Mammary microvascular endothelial cell (primary cell): ENCODE results near the gene KRTAP26-1. TPM values are rescaled to one million over a fixed set of nuclear protein-coding genes. Genes with fewer than 3 reads are reported as not detected.

Source experiments
- total RNA-seq: library from RNA; depleted of rRNA; stranded (reverse); fragments of >200 nt; gene quantifications from 2 replicates; pipeline ENCODE4 v1.2.3, GENCODE V29; 2015

The KRTAP26-1 gene, protein sequence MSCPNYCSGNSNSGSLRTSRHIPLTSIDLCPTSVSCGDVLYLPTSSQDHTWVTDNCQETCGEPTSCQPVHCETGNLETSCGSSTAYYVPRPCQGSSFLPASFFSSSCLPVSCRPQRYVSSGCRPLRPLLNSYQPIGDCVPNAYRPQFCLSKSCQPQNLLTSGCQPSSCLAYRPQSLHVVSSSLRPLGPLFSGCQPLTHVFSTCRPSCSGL
- not detected in 2 replicates for total RNA-seq

DNA sequence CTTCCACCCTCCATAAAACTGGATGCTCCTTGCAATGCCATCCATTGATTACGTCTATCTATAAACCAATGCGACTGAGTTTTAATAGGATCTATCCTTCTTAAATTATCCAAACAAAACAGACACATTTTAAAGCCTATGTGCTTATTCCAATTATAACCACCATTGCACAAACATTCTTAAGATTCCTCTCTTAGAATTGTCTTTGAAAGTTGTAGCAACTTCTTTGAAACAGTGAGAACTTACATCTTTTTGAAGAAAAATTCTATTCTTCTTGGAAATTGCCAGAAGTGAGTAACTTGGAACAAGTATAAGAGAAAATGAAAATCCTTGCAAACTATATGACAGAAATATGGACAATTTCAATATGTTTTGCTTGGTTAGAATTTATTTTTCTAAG is at the start of gene KRTAP26-1:
Gene KRTAP26-1, minus strand, starts transcription at position 101 of the 400 bp plus-strand sequence. CDS start 280 bp downstream, outside the sequence.

DNA sequence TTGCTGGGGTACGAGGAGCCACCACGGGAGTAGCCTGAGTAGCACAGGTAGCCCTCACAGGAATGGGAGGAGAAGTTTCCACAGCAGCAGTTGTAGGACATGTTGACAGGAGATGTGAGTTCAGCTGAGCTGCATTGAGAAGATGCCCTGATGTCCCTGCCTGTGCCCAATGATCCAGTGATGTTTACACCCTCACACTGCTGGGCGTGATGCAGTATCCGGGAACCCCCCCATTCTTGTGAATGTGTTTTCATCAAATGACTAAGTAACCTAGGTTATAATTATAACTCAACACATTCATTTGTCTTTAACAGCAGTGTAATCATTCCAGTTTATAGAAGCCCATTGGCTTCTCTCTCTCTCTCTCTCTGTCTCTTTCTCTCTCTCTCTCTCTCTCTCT is 28.4 kb upstream of the KRTAP26-1 start, which contains the start of gene KRTAP23-1:
Gene KRTAP23-1, minus strand, starts transcription at position 101 of the 400 bp plus-strand sequence. Its CDS starts 0 bp downstream, at position 101.

DNA sequence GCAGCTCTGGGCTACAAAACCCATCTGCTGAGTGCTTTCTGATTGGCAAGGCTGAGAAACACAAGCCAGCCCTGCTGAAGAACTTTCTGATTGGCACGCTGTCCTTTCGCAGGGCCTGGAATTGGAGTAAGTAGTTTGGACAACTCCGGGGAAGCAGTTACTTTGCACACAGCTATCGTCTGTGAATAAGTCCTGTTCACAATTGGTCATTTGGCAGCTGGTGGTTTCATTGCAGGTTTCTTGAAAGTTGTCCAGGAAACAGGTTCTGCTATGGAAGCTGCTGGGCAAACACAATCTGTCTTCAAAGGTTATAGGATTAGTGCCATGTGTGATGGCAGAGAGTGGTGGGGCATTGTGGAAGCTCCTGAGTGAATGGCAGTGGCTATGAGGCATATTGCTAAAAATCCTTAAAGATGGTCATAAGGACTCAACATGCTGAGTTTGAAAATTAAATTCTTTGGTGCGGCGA is 17.2 kb upstream of the KRTAP26-1 start, which contains the start of gene KRTAP27-1:
Gene KRTAP27-1, minus strand, starts transcription at position 419 of the 469 bp plus-strand sequence. Its CDS starts 26 bp downstream, at position 393.

DNA sequence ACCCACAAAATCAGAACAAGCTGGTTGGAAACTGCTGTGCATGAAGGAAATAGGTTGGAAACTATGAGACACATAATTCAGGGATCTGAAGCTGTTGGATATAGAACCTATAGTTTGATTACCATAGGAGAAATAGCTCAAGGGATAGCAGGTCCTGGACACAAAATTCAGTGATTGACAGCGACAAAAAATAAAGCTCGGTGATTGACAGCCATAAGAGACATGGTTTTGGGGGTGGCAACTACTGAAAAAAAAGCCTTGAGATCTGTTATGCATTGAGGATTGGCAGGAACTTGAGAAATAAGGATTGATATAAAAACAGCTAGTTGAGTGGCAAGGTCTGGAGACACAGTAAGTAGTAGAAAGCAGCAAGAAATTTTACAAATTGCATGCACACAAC is 30.9 kb downstream of the KRTAP26-1 start, which contains the start of gene KRTAP25-1:
Gene KRTAP25-1, minus strand, starts transcription at position 300 of the 400 bp plus-strand sequence. Its CDS starts 24 bp downstream, at position 276.

GRCh38 chr21:30282850-30283249 is 37.3 kb downstream of the KRTAP26-1 start, which contains the start of gene KRTAP24-1:
TSS of gene KRTAP24-1 (minus strand) at chr21:30282950. CDS start at chr21:30282932, 18 bp downstream.

Other genes with a start within 250 kb of the KRTAP26-1 start
- not detected in 2 replicates for gene CLDN17, start 153.5 kb downstream of the KRTAP26-1 start, total RNA-seq
- gene CLDN8, start 104.2 kb downstream of the KRTAP26-1 start, total RNA-seq = not detected in 2 replicates
- not detected in 2 replicates for gene KRTAP24-1, start 37.4 kb downstream of the KRTAP26-1 start, total RNA-seq
- gene KRTAP25-1, start 30.8 kb downstream of the KRTAP26-1 start, total RNA-seq = not detected in 2 replicates
- not detected in 2 replicates for gene KRTAP27-1, start 17.4 kb upstream of the KRTAP26-1 start, total RNA-seq
- not detected in 2 replicates for gene KRTAP23-1, start 28.3 kb upstream of the KRTAP26-1 start, total RNA-seq
- not detected in 2 replicates for gene KRTAP13-2, start 52.0 kb upstream of the KRTAP26-1 start, total RNA-seq
- not detected in 2 replicates for gene KRTAP13-1, start 75.7 kb upstream of the KRTAP26-1 start, total RNA-seq
- gene KRTAP13-3, start 105.6 kb upstream of the KRTAP26-1 start, total RNA-seq = not detected in 2 replicates
- gene KRTAP13-4, start 109.9 kb upstream of the KRTAP26-1 start, total RNA-seq = not detected in 2 replicates
- gene KRTAP15-1, start 120.0 kb upstream of the KRTAP26-1 start, total RNA-seq = not detected in 2 replicates
- gene KRTAP19-1, start 160.1 kb upstream of the KRTAP26-1 start, total RNA-seq = not detected in 2 replicates
- not detected in 2 replicates for gene KRTAP19-2, start 167.1 kb upstream of the KRTAP26-1 start, total RNA-seq
- gene KRTAP19-3, start 171.7 kb upstream of the KRTAP26-1 start, total RNA-seq = not detected in 2 replicates
- gene KRTAP19-4, start 176.8 kb upstream of the KRTAP26-1 start, total RNA-seq = not detected in 2 replicates
- gene KRTAP19-5, start 181.8 kb upstream of the KRTAP26-1 start, total RNA-seq = not detected in 2 replicates
- gene KRTAP19-6, start 221.5 kb upstream of the KRTAP26-1 start, total RNA-seq = not detected in 2 replicates
- gene KRTAP19-7, start 241.0 kb upstream of the KRTAP26-1 start, total RNA-seq = not detected in 2 replicates